Testis (tissue), 2 donors: ENCODE data around the gene SCYGR5.

Source experiments
- POLR2A ChIP-seq: fragments of 450-650 bp; IDR thresholded peaks from one replicate; pipeline ENCODE4 v1.6.1; 2017; ENCODE audit warnings: antibody characterized with exemption, mild to moderate bottlenecking, moderate library complexity
- TF ChIP-seq, protein P1 (sequence below), 3 experiments: fragments of 450-650 bp in 2 of 3; fragments of 200-600 bp in 1 of 3; sonication (generic) in 1 of 3; IDR thresholded peaks; one replicate each; pipeline ENCODE4 v1.5.1; 2016 to 2019; ENCODE audit warnings: antibody characterized with exemption in 3 of 3, mild to moderate bottlenecking in 2 of 3, moderate library complexity in 1 of 3

DNA sequence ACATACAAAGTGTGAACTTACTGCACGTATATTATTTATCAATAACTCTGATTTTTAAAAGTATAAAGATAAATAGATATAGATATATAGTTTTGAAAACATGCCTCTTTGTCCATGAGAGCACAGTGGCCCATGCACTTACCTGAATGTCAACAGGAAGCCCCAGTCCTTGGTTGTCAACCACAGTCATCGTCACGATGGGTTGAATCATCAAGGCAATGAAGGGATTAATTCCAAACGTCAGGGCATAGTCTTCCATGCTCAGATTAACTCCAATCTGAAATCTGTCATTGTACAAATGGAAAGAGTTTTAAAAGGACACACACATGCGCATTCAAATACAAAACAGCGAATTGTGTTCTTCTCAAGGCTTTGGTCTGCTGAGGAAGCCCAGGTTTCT lies 33.8 kb upstream of the SCYGR5 start:
- TF ChIP-seq, protein P1, sequence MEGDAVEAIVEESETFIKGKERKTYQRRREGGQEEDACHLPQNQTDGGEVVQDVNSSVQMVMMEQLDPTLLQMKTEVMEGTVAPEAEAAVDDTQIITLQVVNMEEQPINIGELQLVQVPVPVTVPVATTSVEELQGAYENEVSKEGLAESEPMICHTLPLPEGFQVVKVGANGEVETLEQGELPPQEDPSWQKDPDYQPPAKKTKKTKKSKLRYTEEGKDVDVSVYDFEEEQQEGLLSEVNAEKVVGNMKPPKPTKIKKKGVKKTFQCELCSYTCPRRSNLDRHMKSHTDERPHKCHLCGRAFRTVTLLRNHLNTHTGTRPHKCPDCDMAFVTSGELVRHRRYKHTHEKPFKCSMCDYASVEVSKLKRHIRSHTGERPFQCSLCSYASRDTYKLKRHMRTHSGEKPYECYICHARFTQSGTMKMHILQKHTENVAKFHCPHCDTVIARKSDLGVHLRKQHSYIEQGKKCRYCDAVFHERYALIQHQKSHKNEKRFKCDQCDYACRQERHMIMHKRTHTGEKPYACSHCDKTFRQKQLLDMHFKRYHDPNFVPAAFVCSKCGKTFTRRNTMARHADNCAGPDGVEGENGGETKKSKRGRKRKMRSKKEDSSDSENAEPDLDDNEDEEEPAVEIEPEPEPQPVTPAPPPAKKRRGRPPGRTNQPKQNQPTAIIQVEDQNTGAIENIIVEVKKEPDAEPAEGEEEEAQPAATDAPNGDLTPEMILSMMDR (IDR thresholded peaks at IDR 0.05) = no peak
- no peak for TF ChIP-seq POLR2A
